ENCODE data around the gene BMERB1. TPM values are rescaled to one million over a fixed set of nuclear protein-coding genes. Genes with fewer than 3 reads are reported as not detected.
"Not testable (repeated sequence)": the region's sequence is repeated elsewhere in the genome, so short reads cannot be mapped to it uniquely, and the experiment has no call there.

Gene BMERB1
- polyA plus RNA-seq, 1 donor (not counting 4 experiments of a cell fraction or from before 2014, with no cell fraction given), result 7.8 TPM

- H4K20me1 ChIP-seq (ENCODE audit: control insufficient read depth, extremely low read depth, insufficient read depth, low read length), result no peaks in the 10 kb centered on the region
- no peaks in the 10 kb centered on the region for H3K9me1 ChIP-seq (ENCODE audit: control insufficient read depth, extremely low read depth, insufficient read depth, low read length)
- H3K36me3 ChIP-seq (ENCODE audit: control insufficient read depth in 2 of 2, extremely low read depth in 1 of 2, insufficient read depth in 2 of 2, low read length in 2 of 2), result no peaks in the 10 kb centered on the region
- H3K4me2 ChIP-seq (ENCODE audit: control insufficient read depth, extremely low read depth, insufficient read depth, low read depth, low read length), result no peak overlapping the region
- H3K4me3 ChIP-seq (ENCODE audit: control insufficient read depth in 2 of 3, extremely low read depth in 1 of 3, insufficient read depth in 2 of 3, low read depth in 1 of 3, low read length in 3 of 3), result no peak overlapping the region
- dilution Hi-C loops (cut with MboI; ENCODE audit: extremely low pct_ligation_motif_present, low sequenced_read_pairs), result no loop called here
- no peak for DNase-seq (ENCODE audit: low read depth, low spot score)
- FAIRE-seq, result no peak
- no peak overlapping the region for H3K9ac ChIP-seq (ENCODE audit: control insufficient read depth, extremely low read depth, insufficient read depth, low read length)
- H3K27me3 ChIP-seq (ENCODE audit: control insufficient read depth, extremely low read depth, insufficient read depth, low read length), result no peaks in the 10 kb centered on the region
- H3K9me3 ChIP-seq (ENCODE audit: control insufficient read depth, low read depth, low read length), result no peaks in the 10 kb centered on the region
- no peaks in the 10 kb centered on the region for H3K4me1 ChIP-seq (ENCODE audit: control insufficient read depth, extremely low read depth, insufficient read depth, low read length)
- H3K79me2 ChIP-seq (ENCODE audit: control insufficient read depth, insufficient read depth, low read length), result no peaks in the 10 kb centered on the region
- no peak overlapping the region for H3K27ac ChIP-seq (ENCODE audit: control insufficient read depth, insufficient read depth, low read length)
- H2AFZ ChIP-seq (ENCODE audit: control insufficient read depth, low read length), result no peak overlapping the region
- TF ChIP-seq EZH2 (IDR thresholded peaks at IDR 0.05; ENCODE audit: low read length), result no peak
- TF ChIP-seq, protein P1, sequence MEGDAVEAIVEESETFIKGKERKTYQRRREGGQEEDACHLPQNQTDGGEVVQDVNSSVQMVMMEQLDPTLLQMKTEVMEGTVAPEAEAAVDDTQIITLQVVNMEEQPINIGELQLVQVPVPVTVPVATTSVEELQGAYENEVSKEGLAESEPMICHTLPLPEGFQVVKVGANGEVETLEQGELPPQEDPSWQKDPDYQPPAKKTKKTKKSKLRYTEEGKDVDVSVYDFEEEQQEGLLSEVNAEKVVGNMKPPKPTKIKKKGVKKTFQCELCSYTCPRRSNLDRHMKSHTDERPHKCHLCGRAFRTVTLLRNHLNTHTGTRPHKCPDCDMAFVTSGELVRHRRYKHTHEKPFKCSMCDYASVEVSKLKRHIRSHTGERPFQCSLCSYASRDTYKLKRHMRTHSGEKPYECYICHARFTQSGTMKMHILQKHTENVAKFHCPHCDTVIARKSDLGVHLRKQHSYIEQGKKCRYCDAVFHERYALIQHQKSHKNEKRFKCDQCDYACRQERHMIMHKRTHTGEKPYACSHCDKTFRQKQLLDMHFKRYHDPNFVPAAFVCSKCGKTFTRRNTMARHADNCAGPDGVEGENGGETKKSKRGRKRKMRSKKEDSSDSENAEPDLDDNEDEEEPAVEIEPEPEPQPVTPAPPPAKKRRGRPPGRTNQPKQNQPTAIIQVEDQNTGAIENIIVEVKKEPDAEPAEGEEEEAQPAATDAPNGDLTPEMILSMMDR (optimal IDR thresholded peaks at IDR 0.05 in 1 of 3, IDR thresholded peaks at IDR 0.05 in 1 of 3, conservative IDR thresholded peaks at IDR 0.05 in 1 of 3; ENCODE audit: extremely low read depth in 1 of 3, insufficient read depth in 2 of 3, low read length in 3 of 3), result no peak
Observed at GRCh38 chr16:15398618-15399316, 35.6 kb upstream of the BMERB1 start.

DNA sequence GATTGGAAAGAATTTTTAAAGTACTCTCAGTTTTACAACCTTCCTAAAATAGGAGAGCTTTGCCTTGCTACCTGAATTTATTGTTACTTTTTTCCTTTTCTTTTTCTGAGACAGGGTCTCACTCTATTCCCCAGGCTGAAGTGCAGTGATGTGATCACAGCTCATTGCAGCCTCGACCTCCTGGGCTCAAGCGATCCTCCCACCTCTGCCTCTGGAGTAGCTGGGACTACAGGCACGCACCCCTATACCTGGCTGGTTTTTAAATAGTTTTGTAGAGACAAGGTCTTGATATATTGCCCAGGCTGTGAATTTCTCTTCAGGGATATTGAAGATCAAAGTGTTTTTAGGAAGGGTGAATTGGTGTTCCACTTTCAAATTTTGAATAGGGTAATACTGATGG is 35.1 kb upstream of the BMERB1 start:
- Histone ChIP-seq H3K79me2 (ENCODE audit: control insufficient read depth, insufficient read depth, low read length) (no peaks in the 10 kb centered on the region), H3K27ac (ENCODE audit: control insufficient read depth, insufficient read depth, low read length) (no peak overlapping the region), H3K4me1 (ENCODE audit: control insufficient read depth, extremely low read depth, insufficient read depth, low read length) (no peaks in the 10 kb centered on the region), H3K9me1 (ENCODE audit: control insufficient read depth, extremely low read depth, insufficient read depth, low read length) (no peaks in the 10 kb centered on the region), H2AFZ (ENCODE audit: control insufficient read depth, low read length) (no peak overlapping the region), H3K9ac (ENCODE audit: control insufficient read depth, extremely low read depth, insufficient read depth, low read length) (no peak overlapping the region), H3K27me3 (ENCODE audit: control insufficient read depth, extremely low read depth, insufficient read depth, low read length) (no peaks in the 10 kb centered on the region), H3K9me3 (ENCODE audit: control insufficient read depth, low read depth, low read length) (no peaks in the 10 kb centered on the region), H3K36me3 (ENCODE audit: control insufficient read depth in 2 of 2, extremely low read depth in 1 of 2, insufficient read depth in 2 of 2, low read length in 2 of 2) (no peaks in the 10 kb centered on the region), H3K4me3 (ENCODE audit: control insufficient read depth in 2 of 3, extremely low read depth in 1 of 3, insufficient read depth in 2 of 3, low read depth in 1 of 3, low read length in 3 of 3) (no peak overlapping the region), H4K20me1 (ENCODE audit: control insufficient read depth, extremely low read depth, insufficient read depth, low read length) (no peaks in the 10 kb centered on the region), H3K4me2 (ENCODE audit: control insufficient read depth, extremely low read depth, insufficient read depth, low read depth, low read length) (no peak overlapping the region)
- no peak for TF ChIP-seq EZH2 (IDR thresholded peaks at IDR 0.05; ENCODE audit: low read length)
- TF ChIP-seq, protein P1 (optimal IDR thresholded peaks at IDR 0.05 in 1 of 3, IDR thresholded peaks at IDR 0.05 in 1 of 3, conservative IDR thresholded peaks at IDR 0.05 in 1 of 3; ENCODE audit: extremely low read depth in 1 of 3, insufficient read depth in 2 of 3, low read length in 3 of 3), result no peak
- no peak for DNase-seq (ENCODE audit: low read depth, low spot score)
- FAIRE-seq, result no peak
- dilution Hi-C loops (cut with MboI; ENCODE audit: extremely low pct_ligation_motif_present, low sequenced_read_pairs), result no loop called here

GRCh38 chr16:15400314-15400713 is 34.1 kb upstream of the BMERB1 start:
- H2AFZ ChIP-seq (ENCODE audit: control insufficient read depth, low read length); H3K9ac ChIP-seq (ENCODE audit: control insufficient read depth, extremely low read depth, insufficient read depth, low read length); H3K4me2 ChIP-seq (ENCODE audit: control insufficient read depth, extremely low read depth, insufficient read depth, low read depth, low read length); H3K79me2 ChIP-seq (ENCODE audit: control insufficient read depth, insufficient read depth, low read length); H3K9me1 ChIP-seq (ENCODE audit: control insufficient read depth, extremely low read depth, insufficient read depth, low read length); H3K4me3 ChIP-seq (ENCODE audit: control insufficient read depth in 2 of 3, extremely low read depth in 1 of 3, insufficient read depth in 2 of 3, low read depth in 1 of 3, low read length in 3 of 3); DNase-seq (ENCODE audit: low read depth, low spot score); H3K4me1 ChIP-seq (ENCODE audit: control insufficient read depth, extremely low read depth, insufficient read depth, low read length); H3K27me3 ChIP-seq (ENCODE audit: control insufficient read depth, extremely low read depth, insufficient read depth, low read length); dilution Hi-C loops (cut with MboI; ENCODE audit: extremely low pct_ligation_motif_present, low sequenced_read_pairs); H3K36me3 ChIP-seq (ENCODE audit: control insufficient read depth in 2 of 2, extremely low read depth in 1 of 2, insufficient read depth in 2 of 2, low read length in 2 of 2); H3K9me3 ChIP-seq (ENCODE audit: control insufficient read depth, low read depth, low read length); H3K27ac ChIP-seq (ENCODE audit: control insufficient read depth, insufficient read depth, low read length); FAIRE-seq; H4K20me1 ChIP-seq (ENCODE audit: control insufficient read depth, extremely low read depth, insufficient read depth, low read length): not testable (repeated sequence)

All from keratinocyte (primary cell).